ENCODE measurements around the gene C2orf81.

The C2orf81 gene

DNA sequence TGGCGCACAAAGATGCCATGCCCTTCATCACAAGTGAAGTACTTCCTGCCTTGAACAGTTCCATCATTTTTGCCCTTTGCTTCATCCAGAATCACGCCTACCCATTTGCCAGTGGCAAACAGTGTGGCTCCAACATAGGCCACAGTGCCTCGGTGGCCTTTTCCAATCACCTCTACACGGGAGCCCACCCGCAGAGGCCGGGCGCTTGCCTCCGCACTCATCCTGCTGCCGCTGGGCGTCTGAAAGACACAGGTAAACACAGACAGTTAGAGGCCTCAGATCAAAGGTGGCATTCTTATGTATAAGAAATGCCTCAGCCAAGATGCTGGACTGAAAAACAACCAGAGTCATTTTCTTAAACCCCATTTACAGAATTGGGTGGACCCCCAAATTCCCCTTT lies 43.4 kb downstream of the C2orf81 start:
- H4K20me1 ChIP-seq (ENCODE audit: insufficient read depth) = no peaks in the 10 kb centered on the region
- no peak overlapping the region for H2AFZ ChIP-seq (ENCODE audit: low read depth)
- H3K27me3 ChIP-seq (ENCODE audit: insufficient read depth, low read depth) = no peaks in the 10 kb centered on the region
- no peak overlapping the region for H3K9ac ChIP-seq
- H3K36me3 ChIP-seq (ENCODE audit: insufficient read depth) = 0 out of 2 replicates have a peak, but pooled peaks cover 5% of the 10 kb centered on the region
- H3K27ac ChIP-seq = no peak overlapping the region
- 0 out of 2 replicates have a peak, but pooled peaks cover 4% of the 10 kb centered on the region for H3K79me2 ChIP-seq (ENCODE audit: insufficient read depth, low read depth)
- TF ChIP-seq, protein P1, sequence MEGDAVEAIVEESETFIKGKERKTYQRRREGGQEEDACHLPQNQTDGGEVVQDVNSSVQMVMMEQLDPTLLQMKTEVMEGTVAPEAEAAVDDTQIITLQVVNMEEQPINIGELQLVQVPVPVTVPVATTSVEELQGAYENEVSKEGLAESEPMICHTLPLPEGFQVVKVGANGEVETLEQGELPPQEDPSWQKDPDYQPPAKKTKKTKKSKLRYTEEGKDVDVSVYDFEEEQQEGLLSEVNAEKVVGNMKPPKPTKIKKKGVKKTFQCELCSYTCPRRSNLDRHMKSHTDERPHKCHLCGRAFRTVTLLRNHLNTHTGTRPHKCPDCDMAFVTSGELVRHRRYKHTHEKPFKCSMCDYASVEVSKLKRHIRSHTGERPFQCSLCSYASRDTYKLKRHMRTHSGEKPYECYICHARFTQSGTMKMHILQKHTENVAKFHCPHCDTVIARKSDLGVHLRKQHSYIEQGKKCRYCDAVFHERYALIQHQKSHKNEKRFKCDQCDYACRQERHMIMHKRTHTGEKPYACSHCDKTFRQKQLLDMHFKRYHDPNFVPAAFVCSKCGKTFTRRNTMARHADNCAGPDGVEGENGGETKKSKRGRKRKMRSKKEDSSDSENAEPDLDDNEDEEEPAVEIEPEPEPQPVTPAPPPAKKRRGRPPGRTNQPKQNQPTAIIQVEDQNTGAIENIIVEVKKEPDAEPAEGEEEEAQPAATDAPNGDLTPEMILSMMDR (conservative IDR thresholded peaks at IDR 0.05; ENCODE audit: low read depth, low read length) = no peak
- no peaks in the 10 kb centered on the region for H3K4me1 ChIP-seq (ENCODE audit: low read depth, poor library complexity, severe bottlenecking)
- H3K4me3 ChIP-seq (IDR thresholded peaks at IDR 0.05; ENCODE audit: insufficient read depth, low read depth, low read length) = no peak overlapping the region
- no peak overlapping the region for H3K4me2 ChIP-seq

DNA sequence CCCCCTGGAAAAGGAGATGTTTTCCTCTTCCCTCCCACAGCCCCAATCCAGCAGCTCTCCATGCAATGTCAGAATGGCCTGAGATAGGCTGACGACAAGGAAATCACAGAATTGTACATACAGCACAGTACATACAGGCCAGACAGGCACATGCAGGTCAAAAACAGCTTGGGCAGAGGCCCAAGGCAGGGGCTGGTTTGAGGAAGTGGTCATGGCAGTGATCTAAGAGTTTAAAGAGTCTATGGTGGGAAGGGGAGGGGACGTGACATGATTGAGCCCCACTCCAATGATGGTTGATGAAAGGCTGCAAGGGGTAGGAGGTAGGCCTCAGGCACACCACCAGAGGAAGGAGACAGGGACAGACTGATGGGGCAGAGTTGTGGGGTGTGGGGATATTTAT lies 45.6 kb downstream of the C2orf81 start:
- Histone ChIP-seq H2AFZ (ENCODE audit: low read depth) (no peak overlapping the region), H3K4me1 (ENCODE audit: low read depth, poor library complexity, severe bottlenecking) (no peaks in the 10 kb centered on the region), H3K4me3 (IDR thresholded peaks at IDR 0.05; ENCODE audit: insufficient read depth, low read depth, low read length) (no peak overlapping the region), H3K9ac (no peak overlapping the region), H3K79me2 (ENCODE audit: insufficient read depth, low read depth) (no peaks in the 10 kb centered on the region), H3K4me2 (no peak overlapping the region), H3K36me3 (ENCODE audit: insufficient read depth) (0 out of 2 replicates have a peak, but pooled peaks cover 5% of the 10 kb centered on the region), H4K20me1 (ENCODE audit: insufficient read depth) (no peaks in the 10 kb centered on the region), H3K27me3 (ENCODE audit: insufficient read depth, low read depth) (no peaks in the 10 kb centered on the region), H3K27ac (no peak overlapping the region)
- TF ChIP-seq, protein P1 (conservative IDR thresholded peaks at IDR 0.05; ENCODE audit: low read depth, low read length) = no peak

DNA sequence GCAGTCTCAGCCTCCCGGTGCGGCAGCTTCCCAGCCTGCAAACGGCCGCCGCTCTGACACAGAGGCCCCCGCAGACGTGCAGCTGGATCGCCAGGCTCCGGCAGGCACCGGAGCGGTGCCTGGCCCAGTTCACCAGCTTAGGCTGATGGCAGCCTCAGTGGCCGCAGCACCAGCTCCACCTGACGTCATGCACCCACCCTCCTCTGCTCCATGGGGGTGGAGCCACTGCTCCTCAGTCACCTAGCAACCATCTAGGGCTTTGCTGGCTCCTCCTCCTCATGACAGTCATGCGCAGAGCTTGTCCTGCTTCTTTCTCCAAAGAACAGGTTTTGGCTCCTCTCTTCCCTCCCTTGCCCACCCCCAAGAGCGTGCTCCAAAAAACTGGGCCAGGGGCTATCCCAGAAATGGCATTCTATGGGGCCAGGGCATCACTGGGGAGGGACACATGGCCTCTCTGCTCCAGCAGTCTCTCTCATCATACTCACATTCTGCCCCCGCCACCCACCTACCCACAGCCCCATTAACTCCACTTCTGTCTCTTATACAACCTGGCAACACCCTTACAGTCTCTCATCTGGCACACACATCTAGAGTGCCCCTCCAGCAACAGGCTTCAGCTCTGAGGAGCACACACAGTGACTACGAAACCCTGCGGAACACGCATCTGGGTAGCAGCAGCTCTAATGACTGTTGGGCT lies 46.8 kb downstream of the C2orf81 start:
- H3K4me2 ChIP-seq = no peak overlapping the region
- no peaks in the 10 kb centered on the region for H3K79me2 ChIP-seq (ENCODE audit: insufficient read depth, low read depth)
- H3K36me3 ChIP-seq (ENCODE audit: insufficient read depth) = peaks cover 5% of the 10 kb centered on the region; the same call in 1 of the 2 replicates
- H2AFZ ChIP-seq (ENCODE audit: low read depth) = no peak overlapping the region
- H3K27me3 ChIP-seq (ENCODE audit: insufficient read depth, low read depth) = no peaks in the 10 kb centered on the region
- TF ChIP-seq, protein P1 (conservative IDR thresholded peaks at IDR 0.05; ENCODE audit: low read depth, low read length) = no peak
- no peaks in the 10 kb centered on the region for H4K20me1 ChIP-seq (ENCODE audit: insufficient read depth)
- no peak overlapping the region for H3K9ac ChIP-seq
- H3K27ac ChIP-seq = no peak overlapping the region
- no peaks in the 10 kb centered on the region for H3K4me1 ChIP-seq (ENCODE audit: low read depth, poor library complexity, severe bottlenecking)
- H3K4me3 ChIP-seq (IDR thresholded peaks at IDR 0.05; ENCODE audit: insufficient read depth, low read depth, low read length) = no peak overlapping the region

DNA sequence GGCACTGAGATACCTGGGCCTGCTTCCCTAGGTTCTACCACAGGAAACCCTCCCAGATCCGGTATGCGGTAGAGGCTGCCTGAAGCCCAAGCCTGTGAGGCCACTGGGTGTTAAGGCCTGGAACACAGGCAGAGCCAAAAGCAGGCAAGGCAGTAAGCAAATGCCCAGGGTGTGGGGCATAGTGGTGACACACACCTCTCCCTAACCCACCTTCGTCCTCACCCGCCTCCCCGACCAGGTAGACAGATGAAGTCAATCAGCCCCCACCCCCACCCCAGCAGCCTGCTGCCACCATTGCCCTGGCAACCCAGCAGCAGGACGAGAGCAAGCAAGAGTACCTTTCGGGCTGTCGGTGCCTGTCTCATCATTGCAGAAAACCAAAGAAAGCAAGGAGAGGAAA lies 47.4 kb downstream of the C2orf81 start:
- Histone ChIP-seq H3K27me3 (ENCODE audit: insufficient read depth, low read depth) (no peaks in the 10 kb centered on the region), H3K4me1 (ENCODE audit: low read depth, poor library complexity, severe bottlenecking) (no peaks in the 10 kb centered on the region), H3K4me3 (IDR thresholded peaks at IDR 0.05; ENCODE audit: insufficient read depth, low read depth, low read length) (no peak overlapping the region), H3K27ac (no peak overlapping the region), H3K79me2 (ENCODE audit: insufficient read depth, low read depth) (no peaks in the 10 kb centered on the region), H4K20me1 (ENCODE audit: insufficient read depth) (no peaks in the 10 kb centered on the region), H3K36me3 (ENCODE audit: insufficient read depth) (peaks cover 10% of the 10 kb centered on the region; the same call in 1 of the 2 replicates), H3K9ac (no peak overlapping the region), H3K4me2 (no peak overlapping the region), H2AFZ (ENCODE audit: low read depth) (no peak overlapping the region)
- TF ChIP-seq, protein P1 (conservative IDR thresholded peaks at IDR 0.05; ENCODE audit: low read depth, low read length) = no peak
